Hematopoietic multipotent progenitor cell treated with erythropoietin and hydrocortisone succinate and interleukin-3 and kit ligand, for 15 days (in vitro differentiated cells): Measurements from ENCODE around the gene BEX2.
A peak's percentile ranks its signal among the peaks of the same experiment; 100 is the strongest.
"Not testable (repeated sequence)": the region's sequence is repeated elsewhere in the genome, so short reads cannot be mapped to it uniquely, and the experiment has no call there.

ENCODE experiments used
- DNase-seq: peaks from one replicate; pipeline ENCODE4 v3.0.0-alpha.2; 2015; ENCODE audit warnings: low spot score

Gene BEX2

DNA sequence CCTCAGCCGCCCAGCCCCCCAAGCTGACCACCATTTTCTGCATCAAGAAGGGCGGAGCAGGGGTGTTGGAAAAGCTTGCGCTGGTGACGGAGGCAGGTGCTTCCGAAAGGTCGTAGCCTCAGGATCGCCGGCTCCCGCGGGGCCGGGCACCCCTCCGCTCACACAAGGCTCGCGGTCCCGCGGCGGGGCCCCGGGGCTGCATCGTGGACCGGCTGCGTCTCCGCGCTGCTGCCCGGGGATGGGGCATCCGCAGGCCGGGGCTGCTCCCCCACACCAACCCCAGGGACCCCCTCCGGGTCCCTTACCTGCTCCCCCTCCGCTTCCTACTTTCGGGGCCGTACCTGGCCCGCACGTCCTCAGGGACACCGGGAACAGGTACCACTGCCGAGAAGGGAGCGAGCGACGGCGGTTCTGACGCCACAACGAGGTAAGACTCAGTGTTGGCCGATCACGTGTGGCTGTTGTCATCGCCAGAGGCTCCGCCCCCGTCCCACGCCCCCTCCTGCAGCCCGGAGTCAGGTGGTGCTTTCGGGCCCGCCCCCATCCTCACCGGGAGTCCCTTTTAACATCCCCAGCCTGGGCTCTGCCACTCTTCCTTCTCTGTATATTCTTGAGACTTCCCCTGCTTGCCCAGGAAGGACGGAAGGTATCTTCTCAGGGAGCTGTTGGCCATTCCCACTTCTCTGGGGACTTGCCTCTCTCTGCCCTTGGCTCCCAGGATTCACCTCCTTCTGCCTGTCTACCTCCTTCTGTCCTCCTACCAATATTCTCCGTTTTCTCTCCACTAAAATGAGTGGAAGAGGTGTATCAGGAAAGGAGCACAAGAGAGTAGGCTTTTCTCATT lies at the start of gene BEX2:
Gene BEX2 (minus strand): TSS at position 436 of the 844 bp plus-strand sequence. CDS start 1,014 bp downstream, outside the sequence.
- peak; percentile 12 for DNase-seq

DNA sequence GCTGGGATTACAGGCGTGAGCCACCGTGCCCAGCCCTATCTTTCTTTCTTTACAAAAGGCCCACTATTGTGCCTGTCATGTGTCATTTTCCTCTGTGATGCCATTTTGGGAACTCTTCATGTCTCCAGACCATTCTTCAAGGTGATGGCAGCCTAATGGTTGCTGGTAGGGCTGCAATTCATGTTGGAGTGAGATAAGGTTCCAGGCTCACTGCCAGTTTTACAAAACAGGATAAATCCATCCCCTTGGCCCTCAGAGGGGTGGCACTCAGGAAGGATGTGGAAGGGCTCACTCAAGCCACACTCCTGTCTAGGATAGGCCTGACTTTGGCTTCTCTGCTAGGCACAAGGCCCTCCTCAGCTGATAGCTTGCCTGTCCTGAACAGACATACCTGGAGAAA lies 49.3 kb upstream of the BEX2 start:
- DNase-seq = no peak

DNA sequence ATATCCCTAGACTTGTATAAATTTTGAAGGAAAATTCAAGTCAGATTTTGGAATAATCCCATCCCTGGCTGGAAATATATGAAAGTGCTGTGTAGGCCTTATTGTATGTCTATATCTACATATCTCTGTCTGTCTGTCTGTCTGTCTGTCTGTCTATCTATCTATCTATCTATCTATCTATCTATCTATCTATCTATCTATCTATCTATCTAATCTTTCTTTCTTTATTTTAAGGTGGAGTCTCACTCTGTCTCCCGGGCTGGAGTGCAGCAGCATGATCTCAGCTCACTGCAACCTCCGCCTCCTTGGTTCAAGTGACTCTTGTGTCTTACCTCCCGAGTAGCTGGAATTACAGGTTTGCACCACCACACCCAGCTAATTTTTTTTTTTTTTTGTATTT lies 48.8 kb upstream of the BEX2 start:
- not testable (repeated sequence) for DNase-seq

DNA sequence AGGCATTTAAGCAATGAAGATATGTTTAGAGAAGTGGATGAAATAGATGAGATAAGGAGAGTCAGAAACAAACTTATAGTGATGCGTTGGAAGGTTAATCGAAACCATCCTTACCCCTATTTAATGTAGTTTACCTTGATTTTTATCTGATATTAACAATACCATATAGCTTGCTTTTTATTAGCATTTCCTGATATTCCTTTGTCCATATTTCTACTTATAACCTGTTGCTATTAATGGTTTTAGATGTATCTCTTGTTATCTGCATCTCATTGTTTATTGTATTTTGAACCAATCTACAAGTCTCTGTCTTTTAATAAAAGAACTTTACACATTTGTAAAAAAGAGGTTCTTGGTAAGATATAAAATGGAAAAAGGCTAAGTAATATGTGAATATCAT lies 47.1 kb upstream of the BEX2 start:
- DNase-seq = no peak

DNA sequence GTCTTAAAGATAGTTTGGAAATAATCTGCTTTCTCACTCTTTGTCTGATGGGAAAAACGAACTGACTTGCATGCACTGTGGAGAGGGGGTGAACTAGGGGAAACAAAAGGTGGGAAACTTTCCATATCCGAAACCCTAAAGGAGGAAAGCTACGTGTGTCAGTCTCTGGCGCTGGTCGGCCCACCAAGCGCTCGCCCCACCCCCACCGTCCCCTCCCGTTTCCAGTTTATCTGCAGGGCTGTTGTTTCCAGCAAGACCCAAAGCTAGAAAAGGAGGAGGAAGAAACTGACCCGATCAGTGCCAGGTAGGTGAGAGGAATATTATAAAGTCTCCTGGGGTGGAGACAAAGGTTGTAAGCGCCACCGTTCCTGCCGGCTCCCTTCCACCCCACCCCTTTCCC lies 46.1 kb upstream of the BEX2 start:
- DNase-seq = no peak

DNA sequence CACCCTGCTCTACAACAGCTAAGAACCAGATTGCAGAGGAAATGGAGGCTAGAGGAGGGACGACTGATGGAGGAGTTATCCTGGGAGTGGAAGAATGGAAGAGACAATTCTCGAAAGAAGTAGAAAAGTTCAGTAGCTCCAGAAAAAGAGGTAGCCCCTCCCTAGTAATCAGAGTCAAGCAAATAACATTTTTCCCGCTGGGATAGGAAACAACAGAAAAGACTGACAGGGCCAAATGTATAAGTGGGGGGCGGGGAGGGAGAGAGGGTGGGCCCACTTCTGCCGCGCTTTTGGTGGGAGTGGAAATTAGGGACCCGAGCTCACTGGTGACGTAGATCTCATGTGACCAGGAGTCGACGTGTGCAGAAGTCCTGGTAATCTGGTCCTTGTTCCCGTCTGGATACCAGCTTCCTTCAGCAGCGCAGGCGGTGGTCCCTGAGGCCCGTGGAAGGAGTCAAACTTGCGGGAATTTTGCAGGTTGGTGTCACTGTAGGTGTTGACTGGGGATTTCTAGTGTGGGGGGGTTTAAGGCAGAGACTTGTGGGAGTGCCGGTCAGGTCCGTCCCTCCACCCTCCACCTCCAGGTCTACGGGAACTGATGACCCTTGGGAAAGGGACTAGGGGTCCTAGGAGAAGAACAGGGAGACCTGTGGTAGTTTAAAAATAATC lies 45.5 kb upstream of the BEX2 start, which contains the start of gene TCEAL9:
Gene TCEAL9 (plus strand): TSS at position 377 of the 669 bp plus-strand sequence. CDS start 1,179 bp downstream, outside the sequence.
- DNase-seq = no peak

DNA sequence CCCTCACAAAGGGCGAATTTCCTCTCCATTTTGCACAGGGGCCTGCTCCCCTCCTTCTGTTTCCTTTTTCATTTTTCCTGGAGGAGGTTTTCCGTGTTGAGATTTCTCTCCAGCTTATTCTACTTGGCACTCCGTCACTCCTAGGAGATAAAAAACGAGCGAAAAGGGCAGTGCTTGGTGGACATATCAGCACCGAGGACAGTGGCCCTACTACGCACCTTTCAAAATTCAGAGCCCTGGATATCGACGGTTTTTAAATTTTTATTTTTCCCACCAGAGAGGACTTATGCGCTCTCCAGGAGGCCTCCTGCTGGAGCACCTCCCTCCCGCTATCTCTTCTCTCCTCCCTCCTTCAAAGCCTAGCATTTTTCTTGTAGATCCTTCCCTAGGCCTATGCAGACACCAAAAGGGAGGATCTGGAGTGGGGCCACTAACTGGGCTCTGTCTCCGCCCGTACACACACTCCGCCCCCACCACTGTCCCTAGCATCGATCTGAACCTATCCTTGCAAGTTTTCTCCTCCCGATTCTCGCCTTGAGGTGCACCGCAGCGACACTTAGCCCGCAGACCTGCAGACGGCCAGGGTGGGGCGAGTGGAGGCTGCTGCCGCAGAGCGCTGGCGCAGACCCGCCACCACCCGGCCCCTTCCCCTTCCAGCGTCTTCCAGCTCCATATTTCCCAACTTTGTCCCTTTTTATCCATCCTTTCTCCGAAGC lies 37.0 kb upstream of the BEX2 start:
- DNase-seq = no peak

DNA sequence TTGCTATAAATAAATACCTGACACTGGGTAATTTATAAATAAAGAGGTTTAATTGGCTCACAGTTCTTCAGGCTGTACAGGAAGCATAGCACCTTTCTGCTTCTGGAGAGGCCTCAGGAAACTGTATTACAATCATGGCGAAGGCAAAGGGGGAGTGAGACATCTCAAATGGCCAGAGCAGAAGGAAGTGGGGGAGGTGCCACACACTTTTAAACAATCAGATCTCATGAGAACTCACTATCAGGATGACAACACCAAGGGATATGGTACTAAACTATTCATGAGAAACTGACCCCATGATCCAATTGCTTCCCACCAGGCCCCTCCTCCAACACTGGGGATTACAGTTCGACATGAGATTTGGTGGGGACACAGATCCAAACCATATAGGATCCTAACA lies 33.8 kb upstream of the BEX2 start:
- DNase-seq = no peak

DNA sequence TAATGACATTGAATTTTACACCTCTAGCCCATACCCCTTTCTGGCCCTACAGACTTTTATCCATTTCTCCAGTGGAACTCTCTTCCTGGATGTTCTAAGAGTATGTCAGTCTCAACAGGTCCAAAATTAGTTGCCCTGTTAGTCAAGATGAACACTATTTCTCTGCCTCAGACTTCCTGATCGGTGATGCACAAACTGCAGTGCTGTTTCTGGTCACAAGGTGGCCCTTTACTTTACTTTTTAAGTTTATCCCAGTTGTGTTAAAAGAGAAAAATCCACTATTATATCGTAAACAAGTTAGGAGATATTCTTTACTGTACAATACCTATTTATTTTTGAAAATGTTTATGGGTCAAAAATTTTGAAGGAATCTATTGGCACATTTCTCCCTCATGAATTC lies 32.3 kb upstream of the BEX2 start:
- DNase-seq = peak; percentile 3

DNA sequence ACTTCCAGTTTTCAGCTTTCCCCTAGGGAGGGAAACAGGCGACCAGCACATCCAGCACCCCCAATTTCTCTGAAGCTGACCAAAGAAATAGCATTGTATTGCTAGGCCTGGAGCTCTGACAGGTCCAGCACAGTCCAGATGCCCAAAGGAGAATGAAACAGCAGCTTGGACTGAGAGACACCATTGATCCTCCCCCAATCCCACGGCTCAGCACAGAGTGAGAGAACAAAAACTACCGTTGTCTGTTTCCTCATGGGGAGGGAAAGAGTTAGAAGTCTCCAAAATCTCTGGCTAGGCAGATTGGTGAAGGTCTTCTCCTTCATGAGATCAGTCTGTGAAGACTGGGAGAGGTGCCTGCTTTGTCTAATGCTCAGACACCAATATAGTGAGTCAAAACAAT lies 27.9 kb upstream of the BEX2 start:
- no peak for DNase-seq

DNA sequence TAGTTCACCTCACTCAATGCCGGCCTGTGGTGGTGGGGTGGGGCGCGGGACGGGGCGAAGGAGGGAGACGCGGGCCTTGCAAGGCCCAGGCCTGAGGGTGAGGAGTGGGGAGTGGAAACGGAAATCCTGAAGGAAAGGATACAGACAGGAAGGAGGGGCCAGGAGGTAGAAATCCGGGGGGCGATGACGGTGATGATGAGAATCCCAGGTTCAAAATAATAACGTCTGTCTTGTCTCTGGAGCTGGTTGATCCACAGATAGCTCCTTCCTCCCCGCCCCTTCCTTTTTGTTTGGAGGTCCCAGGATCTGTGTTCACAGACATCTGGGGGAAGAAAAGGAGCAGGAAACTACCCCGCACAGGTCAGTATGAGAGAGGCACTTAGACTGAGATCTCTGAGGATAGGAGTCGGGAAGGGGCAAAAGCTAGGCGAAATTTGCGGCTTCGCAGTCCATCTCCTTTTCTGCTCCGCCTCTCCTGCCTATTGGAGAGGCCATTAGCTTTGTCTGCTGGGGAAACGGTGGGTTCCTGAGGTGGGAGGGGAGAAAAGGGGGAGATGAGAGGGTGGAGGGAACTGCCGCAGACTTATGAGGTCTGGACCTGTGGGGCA lies 20.0 kb upstream of the BEX2 start:
- no peak for DNase-seq

DNA sequence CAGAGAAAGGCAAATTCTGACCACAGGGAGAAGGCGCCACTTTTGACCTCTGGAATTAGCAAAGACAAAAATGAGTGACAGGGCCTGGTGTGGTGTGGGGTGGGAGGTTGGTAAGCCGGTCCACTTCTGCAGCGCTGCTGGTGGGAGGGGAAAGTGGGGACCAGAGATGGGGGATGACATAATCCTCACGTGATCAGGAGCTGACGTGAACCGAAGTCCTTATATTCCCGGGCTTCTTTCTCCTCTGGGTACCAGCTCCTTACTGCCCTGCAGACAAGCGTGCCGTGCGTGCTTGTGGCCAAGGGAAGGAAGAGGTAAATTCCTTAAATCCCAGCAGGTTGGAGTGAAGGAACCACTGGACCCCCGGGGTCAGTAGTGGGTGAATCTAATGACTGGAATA lies 19.2 kb upstream of the BEX2 start, which contains the start of gene TCEAL7:
Gene TCEAL7 (plus strand): TSS at position 249 of the 400 bp plus-strand sequence. CDS start 1,165 bp downstream, outside the sequence.
- no peak for DNase-seq

DNA sequence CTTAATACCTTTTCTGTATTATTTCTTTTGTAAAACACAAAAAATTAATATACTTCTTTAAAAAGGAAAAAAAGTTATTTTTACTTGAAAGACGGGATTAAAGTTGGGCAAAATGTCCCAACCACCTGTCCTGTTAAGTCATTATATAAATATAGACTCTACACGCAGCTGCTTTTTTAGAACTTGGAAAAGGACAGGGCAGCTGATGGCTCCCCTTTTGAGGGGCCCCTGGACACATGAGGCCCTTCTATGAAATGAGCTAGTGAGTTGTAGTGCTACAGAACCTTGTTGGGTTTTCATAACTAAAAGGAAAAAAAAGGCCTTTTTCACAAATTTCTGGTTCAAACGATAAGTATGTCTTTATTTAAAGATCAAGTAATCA lies 600 bp upstream of the BEX2 start:
- no peak for DNase-seq

DNA sequence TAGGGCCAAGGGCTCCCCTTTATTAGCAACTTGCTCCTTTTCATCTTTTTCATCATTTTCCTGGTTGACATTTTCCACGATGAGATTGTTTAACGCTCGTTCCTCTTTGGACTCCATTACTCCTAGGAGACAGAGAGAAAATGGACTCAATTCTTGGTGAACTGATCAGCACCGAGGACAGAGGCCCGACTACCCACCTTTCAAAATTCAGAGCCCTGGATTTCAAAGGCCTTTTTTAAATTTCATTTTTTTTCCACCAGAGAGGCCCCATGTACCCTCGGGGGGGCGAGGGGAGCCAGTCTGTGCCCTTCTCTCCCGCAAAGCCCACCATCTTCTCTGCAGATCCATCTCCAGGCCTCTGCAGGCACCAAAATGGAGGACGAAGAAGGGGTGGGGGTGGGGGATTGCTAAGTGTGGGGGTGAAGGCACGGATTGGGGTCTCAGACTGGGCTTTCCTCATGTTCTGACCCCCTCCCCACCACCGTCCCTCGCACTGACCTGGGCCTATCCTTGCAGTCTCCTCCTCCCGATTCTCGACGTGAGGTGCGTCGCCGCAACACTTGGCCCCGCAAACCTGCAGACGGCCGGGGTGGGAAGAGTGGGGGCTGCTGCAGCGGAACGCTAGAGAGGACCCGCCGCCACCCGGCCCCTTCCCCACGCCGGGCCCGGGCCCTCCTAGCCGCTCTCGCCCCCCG lies 783 bp downstream of the BEX2 start:
- DNase-seq = no peak

DNA sequence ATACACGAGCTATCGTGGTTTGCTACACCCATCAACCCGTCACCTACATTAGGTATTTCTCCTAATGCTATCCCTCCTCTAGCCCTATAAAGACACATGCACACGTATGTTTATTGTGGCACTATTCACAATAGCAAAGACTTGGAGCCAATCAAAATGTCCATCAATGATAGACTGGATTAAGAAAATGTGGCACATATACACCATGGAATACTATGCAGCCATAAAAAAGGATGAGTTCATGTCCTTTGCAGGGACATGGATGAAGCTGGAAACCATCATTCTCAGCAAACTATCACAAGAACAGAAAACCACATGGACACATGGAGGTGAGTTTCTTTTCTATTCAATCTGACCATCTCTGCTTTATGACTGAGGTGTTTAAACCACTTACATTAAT lies 5.1 kb downstream of the BEX2 start:
- DNase-seq = not testable (repeated sequence)

DNA sequence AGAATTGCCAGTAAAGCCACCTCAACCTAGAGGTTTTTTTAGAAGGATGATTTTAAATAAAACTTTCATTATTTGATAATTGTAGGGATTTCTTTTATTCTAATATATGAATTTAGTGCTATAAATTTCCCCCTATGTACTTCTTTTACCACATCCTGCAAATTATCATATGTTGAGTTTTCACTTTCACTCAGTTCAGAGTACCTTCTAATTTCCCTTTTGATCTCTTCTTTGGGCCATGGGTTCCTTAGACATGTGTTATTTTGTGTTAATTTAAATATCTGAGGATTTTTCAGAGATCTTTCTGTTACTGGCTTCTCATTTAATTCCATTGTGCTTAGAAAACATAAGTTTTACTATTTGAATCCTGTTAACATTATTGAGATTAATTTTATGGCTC lies 6.1 kb downstream of the BEX2 start:
- DNase-seq = no peak

DNA sequence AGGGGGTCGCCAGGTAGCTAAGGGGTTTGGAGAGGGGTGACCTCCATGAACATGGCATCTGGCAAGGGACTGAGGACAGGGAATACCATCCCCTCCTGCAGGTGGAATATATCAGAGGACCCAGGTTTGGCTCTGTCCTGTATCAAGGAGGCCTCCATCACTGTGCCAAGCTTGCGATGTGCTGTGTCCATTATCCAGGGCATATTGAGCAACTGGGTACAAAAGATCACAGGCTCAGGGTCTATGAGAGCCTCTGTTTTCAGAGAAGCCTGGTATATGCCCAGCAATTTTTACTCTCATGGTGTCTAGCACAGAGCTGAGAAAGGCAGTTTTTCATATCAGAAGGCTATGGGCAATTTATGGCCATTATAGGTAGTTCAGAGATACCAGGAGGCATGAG lies 17.7 kb downstream of the BEX2 start:
- DNase-seq = no peak

DNA sequence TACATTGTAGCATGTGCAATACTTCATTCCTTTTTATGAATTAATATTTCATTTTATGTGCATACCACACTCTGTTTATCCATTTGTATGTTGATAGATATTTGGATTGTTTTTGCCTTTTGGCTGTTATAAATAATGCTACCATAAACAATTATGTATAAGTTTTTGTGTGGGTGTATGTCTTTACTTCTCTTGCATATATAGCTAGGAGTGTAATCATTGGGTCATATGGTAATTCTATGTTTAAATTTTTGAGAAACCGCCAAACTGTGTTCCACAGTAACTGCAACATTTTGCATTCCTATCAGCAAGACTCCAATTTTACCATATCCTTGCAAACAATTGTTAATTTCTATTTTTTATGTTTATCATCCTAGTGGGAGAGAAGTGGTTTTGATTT lies 31.2 kb downstream of the BEX2 start:
- DNase-seq = no peak

DNA sequence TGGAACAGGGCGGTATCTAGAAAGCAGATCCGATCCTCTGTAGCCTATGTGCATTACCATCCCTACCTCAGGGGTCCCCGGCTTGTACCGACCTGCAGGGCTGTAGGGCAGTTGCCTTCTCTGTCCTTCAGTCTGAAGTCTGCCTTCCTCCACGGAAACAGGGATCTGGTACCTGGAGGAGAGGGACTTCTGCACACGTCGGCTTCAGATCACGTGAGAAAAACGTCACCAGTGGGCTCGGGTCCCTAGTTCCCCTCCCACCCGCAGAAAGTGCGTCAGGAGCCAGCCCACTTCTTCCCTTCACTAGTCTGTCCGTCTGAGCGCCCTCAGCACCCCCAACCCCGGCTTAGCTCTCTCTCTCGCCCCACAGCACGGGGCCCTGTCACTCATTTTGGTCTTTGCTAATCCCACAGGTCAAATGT lies 34.2 kb downstream of the BEX2 start, which contains the start of gene TCEAL5:
Gene TCEAL5 (minus strand): TSS at position 170 of the 422 bp plus-strand sequence. CDS start 2,187 bp downstream, outside the sequence.
- no peak for DNase-seq

DNA sequence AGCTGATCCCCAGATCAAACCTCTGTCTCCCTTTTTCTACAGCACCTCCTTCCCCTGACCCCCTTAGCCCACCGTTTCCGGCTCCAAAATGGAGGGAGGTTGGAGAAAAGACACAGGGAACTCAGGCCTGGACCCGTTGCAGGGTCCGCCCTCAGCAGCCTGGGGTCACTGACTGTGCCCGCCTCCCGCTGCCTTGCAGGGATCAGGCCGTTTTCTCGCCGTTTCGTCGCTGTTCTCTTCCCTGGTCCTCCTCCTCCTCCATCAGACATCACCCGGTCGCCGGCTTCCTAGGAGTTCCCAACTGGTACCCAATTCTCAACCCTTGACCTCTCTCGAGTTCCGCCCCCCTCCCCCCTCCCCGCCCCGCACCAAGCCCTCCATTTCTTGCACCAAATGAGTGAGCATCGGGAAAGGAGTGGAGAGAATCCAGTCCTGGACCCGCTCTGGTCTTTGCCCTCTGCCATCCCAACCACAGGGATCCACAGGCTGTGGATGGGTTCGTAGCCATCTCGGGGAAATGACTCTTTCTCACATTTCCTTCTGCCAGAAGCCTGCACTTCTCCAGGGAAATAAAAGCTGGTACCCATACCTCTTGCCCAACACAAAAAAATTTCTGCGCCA lies 34.7 kb downstream of the BEX2 start:
- DNase-seq = no peak

DNA sequence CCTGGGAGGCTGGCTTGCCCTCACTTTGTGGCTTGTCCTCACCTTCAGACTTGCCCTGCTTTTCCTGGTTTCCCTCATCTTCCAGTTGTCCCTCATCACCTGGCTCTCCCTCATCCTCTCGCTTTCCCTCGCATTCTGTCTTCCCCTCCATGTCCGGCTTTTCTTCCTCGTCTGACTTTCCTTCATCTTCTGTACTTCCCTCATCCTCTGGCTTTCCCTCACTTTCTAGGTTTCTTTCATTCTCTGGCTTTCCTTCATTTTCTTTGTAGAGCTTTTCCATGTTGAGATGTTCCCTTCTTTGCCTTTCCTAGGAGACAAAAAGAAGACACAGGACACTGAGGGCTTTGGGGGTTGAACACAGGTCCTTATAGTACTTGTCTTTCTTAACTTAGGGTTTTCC lies 36.5 kb downstream of the BEX2 start:
- no peak for DNase-seq
